ENCODE data around the gene PDCD2. TPM values are rescaled to one million over a fixed set of nuclear protein-coding genes. Genes with fewer than 3 reads are reported as not detected.

PDCD2 gene
- total and polyA plus RNA-seq, 9 of the 15 experiments (the other 6 are each of a cell fraction or from before 2014, with no cell fraction given), result 67.3 to 430 (median 318) TPM

DNA sequence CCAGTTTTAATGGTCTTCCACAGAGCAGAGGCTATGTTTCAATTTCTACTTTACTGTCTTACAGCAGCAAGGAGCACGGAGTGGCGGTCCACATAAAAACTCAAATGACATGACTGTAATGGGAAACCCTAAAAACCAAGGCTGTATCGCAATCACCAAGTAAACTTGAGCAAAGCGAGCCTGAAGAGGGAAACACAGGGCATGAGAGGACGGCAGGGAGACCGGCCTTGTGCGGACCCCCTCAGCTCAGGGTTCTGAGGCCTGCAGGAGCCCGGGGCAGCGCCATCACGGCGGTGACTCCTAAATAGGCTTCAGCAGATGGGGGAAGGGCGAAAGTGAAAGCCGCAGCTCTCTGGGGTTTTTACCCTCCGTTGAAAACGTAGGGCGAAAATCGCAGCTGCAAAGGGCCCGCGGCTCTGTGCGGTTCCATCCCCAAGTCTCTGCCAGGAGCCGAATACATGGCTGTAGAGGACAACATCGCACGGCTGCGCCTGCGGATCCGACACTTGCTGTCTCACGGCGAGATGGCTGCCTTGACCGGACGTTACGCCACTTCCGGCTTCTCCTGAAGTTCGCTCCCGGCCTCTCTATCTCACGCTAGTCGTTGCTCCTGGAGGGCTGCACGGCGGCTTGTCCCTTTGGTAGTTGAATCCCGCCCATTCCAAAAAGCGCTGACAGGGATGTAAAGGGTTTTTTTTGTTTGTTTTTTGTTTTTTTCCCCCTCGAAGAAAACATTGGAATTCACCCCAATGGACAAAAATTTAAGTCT is 31.5 kb downstream of the PDCD2 start, which contains the start of gene PSMB1 (continued):
- TF ChIP-seq, protein P1, sequence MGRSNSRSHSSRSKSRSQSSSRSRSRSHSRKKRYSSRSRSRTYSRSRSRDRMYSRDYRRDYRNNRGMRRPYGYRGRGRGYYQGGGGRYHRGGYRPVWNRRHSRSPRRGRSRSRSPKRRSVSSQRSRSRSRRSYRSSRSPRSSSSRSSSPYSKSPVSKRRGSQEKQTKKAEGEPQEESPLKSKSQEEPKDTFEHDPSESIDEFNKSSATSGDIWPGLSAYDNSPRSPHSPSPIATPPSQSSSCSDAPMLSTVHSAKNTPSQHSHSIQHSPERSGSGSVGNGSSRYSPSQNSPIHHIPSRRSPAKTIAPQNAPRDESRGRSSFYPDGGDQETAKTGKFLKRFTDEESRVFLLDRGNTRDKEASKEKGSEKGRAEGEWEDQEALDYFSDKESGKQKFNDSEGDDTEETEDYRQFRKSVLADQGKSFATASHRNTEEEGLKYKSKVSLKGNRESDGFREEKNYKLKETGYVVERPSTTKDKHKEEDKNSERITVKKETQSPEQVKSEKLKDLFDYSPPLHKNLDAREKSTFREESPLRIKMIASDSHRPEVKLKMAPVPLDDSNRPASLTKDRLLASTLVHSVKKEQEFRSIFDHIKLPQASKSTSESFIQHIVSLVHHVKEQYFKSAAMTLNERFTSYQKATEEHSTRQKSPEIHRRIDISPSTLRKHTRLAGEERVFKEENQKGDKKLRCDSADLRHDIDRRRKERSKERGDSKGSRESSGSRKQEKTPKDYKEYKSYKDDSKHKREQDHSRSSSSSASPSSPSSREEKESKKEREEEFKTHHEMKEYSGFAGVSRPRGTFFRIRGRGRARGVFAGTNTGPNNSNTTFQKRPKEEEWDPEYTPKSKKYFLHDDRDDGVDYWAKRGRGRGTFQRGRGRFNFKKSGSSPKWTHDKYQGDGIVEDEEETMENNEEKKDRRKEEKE (IDR thresholded peaks at IDR 0.05; ENCODE audit: borderline replicate concordance in 1 of 2, control insufficient read depth in 1 of 2, low read depth in 2 of 2, low read length in 1 of 2), result 0 out of 4 replicates have a peak, but pooled peaks of 1 of the 2 experiments have one; percentile 68
- TF ChIP-seq, protein P2, sequence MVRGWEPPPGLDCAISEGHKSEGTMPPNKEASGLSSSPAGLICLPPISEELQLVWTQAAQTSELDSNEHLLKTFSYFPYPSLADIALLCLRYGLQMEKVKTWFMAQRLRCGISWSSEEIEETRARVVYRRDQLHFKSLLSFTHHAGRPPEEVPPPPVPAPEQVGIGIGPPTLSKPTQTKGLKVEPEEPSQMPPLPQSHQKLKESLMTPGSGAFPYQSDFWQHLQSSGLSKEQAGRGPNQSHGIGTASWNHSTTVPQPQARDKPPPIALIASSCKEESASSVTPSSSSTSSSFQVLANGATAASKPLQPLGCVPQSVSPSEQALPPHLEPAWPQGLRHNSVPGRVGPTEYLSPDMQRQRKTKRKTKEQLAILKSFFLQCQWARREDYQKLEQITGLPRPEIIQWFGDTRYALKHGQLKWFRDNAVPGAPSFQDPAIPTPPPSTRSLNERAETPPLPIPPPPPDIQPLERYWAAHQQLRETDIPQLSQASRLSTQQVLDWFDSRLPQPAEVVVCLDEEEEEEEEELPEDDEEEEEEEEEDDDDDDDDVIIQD (CRISPR knock-in tag; IDR thresholded peaks at IDR 0.05), result no peak
- TF ChIP-seq ZNF197 (CRISPR knock-in tag; IDR thresholded peaks at IDR 0.05; ENCODE audit: low read depth), result no peak
- no peak for TF ChIP-seq TSC22D4 (tag; IDR thresholded peaks at IDR 0.05)
- peak; percentile 96 for TF ChIP-seq GABPB1 (CRISPR knock-in tag; IDR thresholded peaks at IDR 0.05)
- peak; percentile 92 for TF ChIP-seq PHF20 (IDR thresholded peaks at IDR 0.05; ENCODE audit: partially characterized antibody)
- no peak for TF ChIP-seq DPF2 (IDR thresholded peaks at IDR 0.05)
- TF ChIP-seq CTBP1 (IDR thresholded peaks at IDR 0.05; ENCODE audit: borderline replicate concordance), result peak; percentile 54; the same call in 1 of the 2 replicates
- peak; percentile 98 for TF ChIP-seq SUPT5H (IDR thresholded peaks at IDR 0.05)
- TF ChIP-seq ZSCAN29 (IDR thresholded peaks at IDR 0.05), result peak; percentile 68; the same call in 1 of the 2 replicates
- peak; percentile 50; the same call in 1 of the 2 replicates for TF ChIP-seq SMARCE1 (IDR thresholded peaks at IDR 0.05)
- TF ChIP-seq ZNF589 (CRISPR knock-in tag; IDR thresholded peaks at IDR 0.05; ENCODE audit: low read depth), result no peak
- TF ChIP-seq POLR2A (conservative IDR thresholded peaks at IDR 0.05), result peak; percentile 99
- TF ChIP-seq MAFK (IDR thresholded peaks at IDR 0.05; ENCODE audit: low read length), result peak; percentile 70
- TF ChIP-seq NFIC (IDR thresholded peaks at IDR 0.05), result peak; percentile 62
- peak; percentile 77 for TF ChIP-seq POLR2H (tag; IDR thresholded peaks at IDR 0.05; ENCODE audit: low read depth)

Data from K562 (cell line).